OCI-LY3 (cell line): ENCODE measurements around the gene FRMPD1.

Source experiments
- EZH2phosphoT487 ChIP-seq: fragments of 200-600 bp; shearing (Covaris generic); IDR thresholded peaks from 2 replicates; pipeline ENCODE4 v1.6.1; 2018; ENCODE audit warnings: antibody characterized with exemption, mixed run types, low read depth
- TF ChIP-seq, protein P1 (sequence below): fragments of 200-600, 300-600 bp; sonication (generic); IDR thresholded peaks from 2 replicates; pipeline ENCODE4 v1.5.1; 2014; ENCODE audit warnings: antibody characterized with exemption, low read length, low read depth

DNA sequence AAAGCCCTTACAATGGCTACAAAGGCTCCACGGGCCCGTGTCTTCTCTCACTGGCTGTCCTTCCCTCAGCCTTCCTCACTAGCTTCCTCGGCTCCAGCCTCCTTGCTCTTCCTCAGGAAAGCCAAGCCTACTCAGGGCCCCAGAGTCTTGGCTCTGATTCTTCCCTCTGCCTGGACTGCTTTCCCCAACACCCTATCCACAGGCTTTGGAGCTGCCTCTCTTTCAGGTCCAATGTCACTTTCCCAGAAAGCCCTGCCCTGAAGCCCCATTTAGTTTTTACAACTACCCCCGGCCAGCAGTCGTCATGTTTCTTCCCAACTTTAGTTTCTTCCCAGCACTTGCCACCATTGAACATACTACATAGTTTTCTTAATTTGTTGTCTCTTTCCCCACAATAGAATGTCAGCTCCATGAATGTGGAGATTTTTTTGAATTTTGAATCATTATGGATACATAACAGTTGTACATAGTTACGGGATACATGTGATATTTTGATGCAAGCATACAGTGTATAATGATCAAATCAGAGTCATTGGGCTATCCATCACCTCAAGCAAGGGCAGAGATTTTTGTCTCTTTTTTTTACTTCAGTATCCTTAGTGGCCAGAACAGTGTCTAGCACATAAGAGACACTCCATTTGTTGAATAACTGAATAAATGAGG is 40.9 kb upstream of the FRMPD1 start:
- TF ChIP-seq, protein P1, sequence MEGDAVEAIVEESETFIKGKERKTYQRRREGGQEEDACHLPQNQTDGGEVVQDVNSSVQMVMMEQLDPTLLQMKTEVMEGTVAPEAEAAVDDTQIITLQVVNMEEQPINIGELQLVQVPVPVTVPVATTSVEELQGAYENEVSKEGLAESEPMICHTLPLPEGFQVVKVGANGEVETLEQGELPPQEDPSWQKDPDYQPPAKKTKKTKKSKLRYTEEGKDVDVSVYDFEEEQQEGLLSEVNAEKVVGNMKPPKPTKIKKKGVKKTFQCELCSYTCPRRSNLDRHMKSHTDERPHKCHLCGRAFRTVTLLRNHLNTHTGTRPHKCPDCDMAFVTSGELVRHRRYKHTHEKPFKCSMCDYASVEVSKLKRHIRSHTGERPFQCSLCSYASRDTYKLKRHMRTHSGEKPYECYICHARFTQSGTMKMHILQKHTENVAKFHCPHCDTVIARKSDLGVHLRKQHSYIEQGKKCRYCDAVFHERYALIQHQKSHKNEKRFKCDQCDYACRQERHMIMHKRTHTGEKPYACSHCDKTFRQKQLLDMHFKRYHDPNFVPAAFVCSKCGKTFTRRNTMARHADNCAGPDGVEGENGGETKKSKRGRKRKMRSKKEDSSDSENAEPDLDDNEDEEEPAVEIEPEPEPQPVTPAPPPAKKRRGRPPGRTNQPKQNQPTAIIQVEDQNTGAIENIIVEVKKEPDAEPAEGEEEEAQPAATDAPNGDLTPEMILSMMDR: no peak
- TF ChIP-seq EZH2phosphoT487: no peak
